ENCODE data around the gene LRCH4. TPM values are rescaled to one million over a fixed set of nuclear protein-coding genes. Genes with fewer than 3 reads are reported as not detected.

Gene LRCH4
- total and polyA plus RNA-seq, 9 of the 15 experiments (the other 6 are each of a cell fraction or from before 2014, with no cell fraction given): 0.06 to 63.3 (median 15.0) TPM

- 78% methylated on average over 11 of the region's 11 CpGs for WGBS (ENCODE audit: insufficient coverage, low coverage, missing lambda C conversion rate)
- peaks cover 6% of the 10 kb centered on the region for H4K20me1 ChIP-seq (replicated peaks; ENCODE audit: control insufficient read depth, insufficient read depth, low read length)
- peaks cover 83% of the 10 kb centered on the region for H3K36me3 ChIP-seq (ENCODE audit: control insufficient read depth, insufficient read depth, low read length)
- DNase-seq (ENCODE audit: extremely low read depth in 1 of 4, low spot score in 3 of 4) (peak; percentile 59 to 83 (median 72)), ATAC-seq (peak; percentile 78), FAIRE-seq (peak; percentile 91)
- ChIA-PET CTCF (ENCODE audit: low intra/inter-chr PET ratio) (interaction anchor here (1.2 kb wide), 1 partner anchor 62 kb away, joined by 6 read pairs; no protein-coding TSS in a partner anchor), POLR2A (interaction anchor here (0.6 to 3.5 kb wide), 12 partner anchors 10 to 285 kb away, joined by 3 to 22 read pairs (median 4); partner anchors contain the start of genes ACTL6B, GNB2 and MOSPD3)
- H3K27ac ChIP-seq (ENCODE audit: extremely low read depth, low read depth, low read length): no peak overlapping the region
- H3K9me1 ChIP-seq (ENCODE audit: control insufficient read depth, insufficient read depth, low read length): no peaks in the 10 kb centered on the region
- no peak overlapping the region for H2AFZ ChIP-seq (ENCODE audit: low read depth, low read length)
- no peak overlapping the region for H3K4me3 ChIP-seq
- BruUV-seq (replicated peaks): no TSS peak
- H3K9me3 ChIP-seq (replicated peaks; ENCODE audit: control insufficient read depth, insufficient read depth, low read depth, low read length): no peaks in the 10 kb centered on the region
- in situ Hi-C loops (cut with MboI) (no loop called here), intact Hi-C loops (cut with micrococcal nuclease) (loop anchor here (2.0 to 5.0 kb wide), 2 partner anchors 43 to 62 kb away; partner anchors contain the start of gene GNB2)
- H3K79me2 ChIP-seq (ENCODE audit: control insufficient read depth, insufficient read depth, low read length): peaks cover 13% of the 10 kb centered on the region; the same call in 2 of the 3 replicates
- H3K27me3 ChIP-seq (ENCODE audit: control insufficient read depth in 2 of 2, insufficient read depth in 2 of 2, low read length in 2 of 2): no peaks in the 10 kb centered on the region
- no peak overlapping the region for H3K4me2 ChIP-seq (ENCODE audit: insufficient read depth, low read length)
- peaks cover 11 to 43% of the 10 kb centered on the region in 2 experiments for H3K4me1 ChIP-seq (replicated peaks in 1 of 2; ENCODE audit: control insufficient read depth in 2 of 2, insufficient read depth in 2 of 2, low read length in 2 of 2)
- no peak overlapping the region for H3K9ac ChIP-seq (ENCODE audit: insufficient read depth in 1 of 2, low read depth in 2 of 2, low read length in 2 of 2)
- no peak for TF ChIP-seq TOE1 (IDR thresholded peaks at IDR 0.05; ENCODE audit: borderline replicate concordance)
- TF ChIP-seq TOE1 (CRISPR knock-in tag; IDR thresholded peaks at IDR 0.05; ENCODE audit: borderline replicate concordance, low read depth): no peak
- TF ChIP-seq MCM7 (IDR thresholded peaks at IDR 0.05): no peak
- TF ChIP-seq ZNF165 (CRISPR knock-in tag; IDR thresholded peaks at IDR 0.05; ENCODE audit: borderline replicate concordance): no peak
- no peak for TF ChIP-seq XRCC5 (IDR thresholded peaks at IDR 0.05; ENCODE audit: low read depth, low read length)
- TF ChIP-seq GTF2F1 (IDR thresholded peaks at IDR 0.05; ENCODE audit: low read depth, low read length): no peak
- TF ChIP-seq ZNF408 (CRISPR knock-in tag; IDR thresholded peaks at IDR 0.05; ENCODE audit: low read depth): no peak
- TF ChIP-seq POLR3G (IDR thresholded peaks at IDR 0.05; ENCODE audit: extremely low read depth, insufficient read length, insufficient replicate concordance): no peak
- no peak for TF ChIP-seq TAF9B (IDR thresholded peaks at IDR 0.05; ENCODE audit: partially characterized antibody)
- TF ChIP-seq ZNF639 (CRISPR knock-in tag; conservative IDR thresholded peaks at IDR 0.05 in 1 of 2, IDR thresholded peaks at IDR 0.05 in 1 of 2): no peak
- no peak for TF ChIP-seq SETDB1 (IDR thresholded peaks at IDR 0.05; ENCODE audit: low read length)
- TF ChIP-seq STAT5A (IDR thresholded peaks at IDR 0.05; ENCODE audit: borderline replicate concordance, low read length): no peak
- TF ChIP-seq PRDM10 (IDR thresholded peaks at IDR 0.05; ENCODE audit: partially characterized antibody): peak; percentile 54
- TF ChIP-seq NONO (IDR thresholded peaks at IDR 0.05; ENCODE audit: low read depth in 2 of 2, low read length in 1 of 2): no peak
- TF ChIP-seq MEIS2 (IDR thresholded peaks at IDR 0.05; ENCODE audit: partially characterized antibody): no peak
- no peak for TF ChIP-seq TRIM28 (IDR thresholded peaks at IDR 0.05)
- no peak for TF ChIP-seq MEF2D (tag; conservative IDR thresholded peaks at IDR 0.05; ENCODE audit: low read depth)
- no peak for TF ChIP-seq ZNF76 (CRISPR knock-in tag; IDR thresholded peaks at IDR 0.05; ENCODE audit: borderline replicate concordance)
Observed at GRCh38 chr7:100629117-100629716, 43.3 kb upstream of the LRCH4 start.

Measured in K562 (cell line).